Non-pigmented ciliary epithelial cell (primary cell): ENCODE results near the gene TMPRSS13.

Experiments used
- DNase-seq: peaks from one replicate; pipeline ENCODE4 v3.0.0-alpha.2; 2010; ENCODE audit warnings: low read depth

TMPRSS13 gene

GRCh38 chr11:117852309-117852708 is 76.9 kb downstream of the TMPRSS13 start:
- DNase-seq, result no peak

GRCh38 chr11:117851852-117852251 is 77.3 kb downstream of the TMPRSS13 start:
- DNase-seq, result no peak

DNA sequence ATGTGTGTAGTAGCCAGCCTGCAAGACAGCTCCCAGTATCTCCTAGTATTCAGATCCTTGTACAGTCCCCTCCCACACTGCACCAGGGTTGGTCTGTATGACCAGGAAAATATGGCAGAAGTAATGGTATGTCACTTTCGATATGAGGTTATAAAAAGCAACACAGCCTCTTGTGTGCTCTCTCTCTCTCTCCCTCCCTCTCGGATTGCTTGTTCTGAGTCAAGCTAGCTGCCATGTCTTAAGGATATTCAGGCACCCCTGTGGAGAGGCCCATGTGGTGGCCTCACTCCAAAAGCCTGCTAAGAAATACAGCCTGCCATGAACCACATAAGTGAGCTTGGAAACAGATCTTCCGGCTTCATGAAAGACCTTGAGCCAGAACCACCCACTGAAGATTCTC is 78.1 kb downstream of the TMPRSS13 start:
- DNase-seq, result no peak
